ENCODE measurements around the gene POLR2E.

Gene POLR2E

GRCh38 chr19:1063030-1063908 is 31.9 kb downstream of the POLR2E start:
- no peak for TF ChIP-seq CTCF (IDR thresholded peaks at IDR 0.05; ENCODE audit: low read depth, low read length)
- no peak overlapping the region for H3K4me3 ChIP-seq (replicated peaks in 1 of 2; ENCODE audit: low read depth in 2 of 2, low read length in 2 of 2)
- DNase-seq (ENCODE audit: low read depth in 2 of 2) = no peak

GRCh38 chr19:1062387-1063029 is 32.7 kb downstream of the POLR2E start:
- TF ChIP-seq CTCF (IDR thresholded peaks at IDR 0.05; ENCODE audit: low read depth, low read length) = no peak
- DNase-seq (ENCODE audit: low read depth in 2 of 2) = no peak
- H3K4me3 ChIP-seq (replicated peaks in 1 of 2; ENCODE audit: low read depth in 2 of 2, low read length in 2 of 2) = no peak overlapping the region

- TF ChIP-seq CTCF (IDR thresholded peaks at IDR 0.05; ENCODE audit: low read depth, low read length) = no peak
- H3K4me3 ChIP-seq (replicated peaks in 1 of 2; ENCODE audit: low read depth in 2 of 2, low read length in 2 of 2) = no peak overlapping the region
- DNase-seq (ENCODE audit: low read depth in 2 of 2) = no peak
Measured at GRCh38 chr19:1061987-1062386, 33.2 kb downstream of the POLR2E start.

- H3K4me3 ChIP-seq (replicated peaks in 1 of 2; ENCODE audit: low read depth in 2 of 2, low read length in 2 of 2) = no peak overlapping the region
- TF ChIP-seq CTCF (IDR thresholded peaks at IDR 0.05; ENCODE audit: low read depth, low read length) = no peak
- DNase-seq (ENCODE audit: low read depth in 2 of 2) = no peak
Measured at GRCh38 chr19:1060689-1061088, 34.5 kb downstream of the POLR2E start.

- H3K4me3 ChIP-seq (replicated peaks in 1 of 2; ENCODE audit: low read depth in 2 of 2, low read length in 2 of 2) = no peak overlapping the region
- TF ChIP-seq CTCF (IDR thresholded peaks at IDR 0.05; ENCODE audit: low read depth, low read length) = no peak
- no peak for DNase-seq (ENCODE audit: low read depth in 2 of 2)
Measured at GRCh38 chr19:1058112-1058511, 37.1 kb downstream of the POLR2E start.

- peak; percentile 73 to 75 for DNase-seq (ENCODE audit: low read depth in 2 of 2)
- no peak overlapping the region for H3K4me3 ChIP-seq (replicated peaks in 1 of 2; ENCODE audit: low read depth in 2 of 2, low read length in 2 of 2)
- TF ChIP-seq CTCF (IDR thresholded peaks at IDR 0.05; ENCODE audit: low read depth, low read length) = no peak
Measured at GRCh38 chr19:1057176-1057855, 37.9 kb downstream of the POLR2E start.

Measured in cardiac fibroblast (primary cell).